ENCODE measurements around the gene KAZALD1.
A peak's percentile ranks its signal among the peaks of the same experiment; 100 is the strongest.

KAZALD1 gene

GRCh38 chr10:101066896-101067355 lies 5.1 kb downstream of the KAZALD1 start:
- DNase-seq: peak in 1 of 56 donors; percentile 28

DNA sequence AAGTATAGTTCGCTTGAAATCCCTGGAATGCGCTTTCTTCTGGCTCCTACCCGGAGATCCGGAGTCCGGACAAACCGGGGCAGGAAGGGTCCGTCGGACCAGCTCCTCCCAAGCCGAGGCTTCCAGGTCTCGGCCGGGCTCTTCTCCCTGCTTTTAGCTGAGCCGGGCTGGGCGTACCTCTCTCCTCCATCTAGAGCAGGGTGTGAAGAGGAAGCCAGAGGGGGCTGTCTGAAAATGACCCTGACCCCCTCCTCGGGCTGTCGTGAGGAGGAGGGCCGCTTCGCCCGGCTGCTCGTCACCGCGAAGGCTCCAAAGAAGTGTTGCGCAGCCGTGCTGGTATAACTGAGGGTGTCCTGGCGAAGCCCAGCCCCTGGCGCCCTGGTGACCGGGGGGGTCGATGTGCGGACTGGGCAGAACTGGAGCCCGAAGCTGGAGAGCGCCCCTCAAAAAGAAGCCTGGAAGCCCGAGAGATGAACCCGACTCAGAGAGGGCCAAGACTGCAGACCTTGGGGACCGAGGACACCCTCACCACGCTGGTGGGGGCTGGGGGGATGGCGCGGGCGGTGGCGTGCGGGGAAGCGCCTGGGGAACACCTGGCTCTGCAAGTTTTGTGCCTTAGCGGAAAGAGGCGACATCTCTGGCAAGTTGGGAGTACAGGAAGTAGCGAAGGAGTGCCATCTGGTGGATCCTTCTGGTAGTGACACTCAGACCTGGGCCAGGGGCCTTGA lies 5.7 kb downstream of the KAZALD1 start:
- peak in 48 of 56 donors; percentile 3 to 79 (median 38) for DNase-seq

GRCh38 chr10:101069441-101069840 lies 7.7 kb downstream of the KAZALD1 start:
- DNase-seq: no peak

GRCh38 chr10:101070098-101070497 lies 8.3 kb downstream of the KAZALD1 start:
- no peak for DNase-seq

- peak in 1 of 56 donors; percentile 28 for DNase-seq
Observed at GRCh38 chr10:101071267-101071884, 9.6 kb downstream of the KAZALD1 start.

GRCh38 chr10:101071885-101072433 lies 10.2 kb downstream of the KAZALD1 start:
- no peak for DNase-seq

DNA sequence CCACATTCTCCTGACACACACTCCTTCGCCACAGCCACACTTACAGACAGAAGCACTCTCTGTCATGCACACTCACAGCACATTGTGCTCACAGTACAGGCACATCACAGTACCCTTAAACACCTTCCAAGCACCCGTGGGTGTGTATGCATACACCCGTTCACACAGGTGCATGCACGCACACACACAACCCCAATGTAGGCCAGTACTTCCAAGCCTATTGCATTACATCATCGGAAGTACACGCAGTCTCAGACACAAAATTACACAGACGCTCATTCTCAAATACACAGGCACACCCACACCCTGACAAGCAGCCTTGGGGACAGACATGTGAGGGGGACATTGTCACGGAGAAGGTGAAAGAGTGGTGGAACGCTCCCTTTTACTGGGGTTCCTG lies 11.1 kb downstream of the KAZALD1 start:
- no peak for DNase-seq

GRCh38 chr10:101073631-101074030 lies 11.8 kb downstream of the KAZALD1 start:
- DNase-seq: no peak

DNA sequence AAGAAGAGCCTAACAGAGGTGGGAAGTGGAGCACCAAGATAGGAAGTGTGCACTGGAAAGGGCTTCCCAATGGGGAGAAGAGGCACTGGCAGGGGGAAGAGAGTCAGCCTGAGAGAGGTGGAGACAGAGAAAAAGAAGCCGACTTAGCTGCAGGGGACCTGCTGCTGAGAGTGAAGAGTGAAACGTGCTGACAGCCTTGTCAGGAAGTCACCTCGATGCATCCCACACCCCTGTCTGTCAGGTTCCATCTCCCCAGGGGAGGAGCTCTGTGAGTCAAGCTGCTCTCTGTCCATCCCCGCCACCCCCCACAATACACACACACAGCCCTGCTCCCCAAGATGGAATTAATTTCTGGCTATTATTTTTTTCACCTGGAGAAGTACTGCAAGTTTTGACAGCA lies 14.0 kb downstream of the KAZALD1 start:
- DNase-seq: no peak

GRCh38 chr10:101076630-101077029 lies 14.8 kb downstream of the KAZALD1 start:
- DNase-seq: no peak

DNA sequence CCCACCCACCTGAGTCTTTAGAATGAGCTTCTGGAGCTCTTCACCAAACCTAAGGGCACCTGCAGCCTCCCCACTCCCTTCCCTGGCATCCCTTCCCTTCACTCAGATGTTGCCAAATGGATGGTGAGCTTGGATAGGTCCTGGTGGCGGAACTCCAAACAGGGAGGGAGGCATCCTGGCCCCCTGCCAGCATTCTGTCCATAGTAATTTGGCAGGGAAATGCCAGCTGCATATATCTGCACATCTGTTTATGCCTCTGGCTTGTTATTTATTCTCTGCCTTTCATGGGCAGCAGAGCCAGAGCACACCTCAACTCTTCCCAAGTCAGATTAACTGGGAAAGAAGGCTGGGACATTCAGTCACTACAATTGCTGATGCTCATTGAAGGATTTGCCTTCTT lies 18.1 kb downstream of the KAZALD1 start:
- DNase-seq: no peak

DNA sequence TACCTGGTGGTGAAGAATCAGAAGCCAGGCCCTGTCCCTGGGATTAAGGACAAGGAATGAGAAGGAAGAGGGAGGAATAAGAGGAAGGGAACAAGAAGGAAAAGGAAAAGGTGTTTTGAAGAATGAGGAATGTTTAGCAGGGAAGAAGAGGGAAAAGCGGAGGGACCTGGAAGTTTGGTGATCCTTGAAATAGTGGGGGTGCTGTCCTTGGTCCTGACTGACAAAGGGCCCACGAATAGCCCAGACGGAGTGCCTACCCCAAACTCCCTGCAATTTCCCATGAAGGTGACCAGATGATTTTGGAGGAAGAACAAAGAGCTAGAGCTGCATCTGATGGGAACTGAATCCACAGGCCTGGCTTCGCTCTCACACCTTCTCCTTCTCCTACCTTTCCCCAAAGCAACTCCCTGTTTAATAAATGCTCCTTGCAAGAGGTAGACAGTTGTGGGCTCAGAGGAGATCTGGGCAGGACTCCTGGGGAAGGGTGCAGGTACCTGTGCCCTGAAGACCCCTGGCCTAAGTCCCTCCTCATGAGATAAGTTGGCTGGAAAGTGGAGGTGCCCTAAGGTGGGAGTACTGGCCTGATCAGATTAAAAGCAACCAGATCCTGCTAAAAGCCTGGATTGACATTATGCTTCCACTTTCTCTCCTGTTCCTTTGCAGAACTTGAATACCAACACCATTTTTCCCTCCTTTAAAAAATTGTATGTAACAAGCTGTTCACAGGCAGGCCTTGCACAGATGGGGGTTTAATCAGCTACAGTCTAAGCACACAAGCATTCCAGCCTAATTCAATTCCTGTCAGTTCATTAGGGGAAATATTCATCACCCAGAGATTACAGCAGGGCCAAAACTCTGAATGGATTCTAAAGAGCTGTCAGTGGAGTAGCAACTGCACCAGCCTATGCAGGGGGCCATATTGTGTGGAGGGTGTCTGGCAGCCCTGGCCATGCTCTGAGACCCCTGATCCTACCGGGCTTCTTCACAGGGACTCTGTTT lies 19.4 kb downstream of the KAZALD1 start:
- DNase-seq: no peak

DNA sequence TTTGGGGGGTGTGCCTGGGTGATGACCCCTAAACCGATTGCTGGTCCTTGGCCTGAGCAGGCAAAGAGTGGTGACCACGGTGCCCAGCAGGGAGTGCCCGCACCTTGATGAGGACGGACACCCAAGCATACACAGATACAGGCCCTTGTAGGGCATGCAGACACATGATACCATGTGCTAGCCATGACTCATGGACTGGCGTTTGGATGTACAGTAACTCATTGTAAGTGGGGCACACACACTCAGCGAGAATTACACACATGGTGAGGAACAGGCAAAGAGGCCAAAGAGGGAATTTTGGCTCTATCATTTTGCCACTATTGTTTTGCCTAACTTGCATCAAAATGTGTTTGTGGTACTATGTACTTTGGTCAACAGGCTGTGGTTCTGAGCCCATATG lies 24.1 kb downstream of the KAZALD1 start:
- no peak for DNase-seq

DNA sequence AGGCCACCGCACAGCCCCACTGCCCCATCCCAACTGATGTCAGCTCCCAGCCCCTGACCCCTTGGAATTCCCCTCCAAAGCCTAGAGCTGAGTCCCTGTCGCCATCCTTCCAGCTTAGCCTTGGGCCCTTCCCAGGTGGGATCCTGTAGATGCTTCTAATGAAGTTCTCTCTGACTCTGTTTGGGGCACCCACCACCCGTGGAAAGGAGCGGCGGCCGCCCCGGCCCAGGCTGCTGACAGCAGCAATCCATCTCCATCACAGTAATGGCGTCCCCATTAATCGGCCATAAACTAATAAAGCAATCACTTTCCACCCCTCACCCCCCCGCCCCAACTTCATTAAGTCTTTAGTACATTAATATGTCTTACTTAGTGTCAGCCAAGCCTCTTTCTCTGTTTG lies 25.6 kb downstream of the KAZALD1 start:
- no peak for DNase-seq

DNA sequence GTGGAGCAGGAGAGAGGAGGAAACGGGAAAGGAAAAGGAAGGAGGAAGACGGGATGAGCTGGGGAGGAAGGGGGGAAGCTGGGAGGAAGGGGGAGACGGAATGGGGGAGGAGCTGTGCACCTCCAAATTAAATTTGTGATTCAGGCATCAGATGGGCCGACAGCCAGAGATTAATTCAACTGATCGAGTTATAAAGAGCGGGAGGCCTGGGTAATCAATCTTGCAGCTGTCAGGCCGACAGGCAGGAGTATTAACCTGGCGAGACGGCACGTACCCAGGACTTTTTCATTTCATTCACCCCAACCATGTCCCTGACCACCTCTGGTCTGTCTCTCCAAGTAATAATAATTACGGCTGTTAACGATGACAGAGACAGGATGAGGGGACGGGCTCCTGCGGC lies 26.2 kb downstream of the KAZALD1 start:
- DNase-seq: no peak

DNA sequence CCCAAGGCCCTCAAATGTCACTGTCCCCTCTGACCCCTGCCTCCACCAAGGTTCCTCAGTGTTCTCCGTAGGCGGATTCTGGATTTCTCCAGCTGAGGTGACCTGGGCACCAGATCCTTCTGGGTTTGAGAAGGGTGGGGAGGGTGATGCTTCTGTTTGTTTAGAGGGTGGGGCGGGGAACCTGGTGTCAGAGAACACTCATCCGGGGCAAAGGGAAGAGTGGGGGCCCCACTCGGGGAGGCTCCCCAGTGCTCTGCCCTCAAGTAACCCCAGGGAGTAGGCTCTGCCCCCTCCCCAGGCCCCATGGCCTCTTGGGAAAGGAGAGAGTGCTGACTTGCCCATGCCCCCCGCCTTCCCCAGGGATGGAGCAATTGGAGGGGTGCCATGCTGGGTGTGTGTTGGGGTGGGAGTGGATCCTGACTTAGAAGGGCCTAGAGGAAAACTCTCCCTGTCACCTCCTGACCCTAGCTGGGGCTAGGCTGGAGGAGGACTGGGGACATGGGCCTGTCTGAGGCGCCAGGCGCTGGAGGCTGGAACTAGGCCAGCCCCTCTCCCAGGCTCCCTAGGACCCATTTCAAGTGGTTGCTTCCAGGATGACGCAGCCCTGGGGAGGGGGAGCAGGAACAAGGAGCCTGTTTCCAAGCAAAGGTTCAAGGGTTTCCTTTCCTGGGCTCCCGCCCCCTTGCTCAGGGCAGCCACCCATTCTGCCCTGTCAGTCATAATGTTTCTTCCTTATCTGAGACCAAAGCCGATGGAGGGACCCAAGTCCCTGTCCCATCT lies 27.9 kb downstream of the KAZALD1 start:
- no peak for DNase-seq

GRCh38 chr10:101090597-101090996 lies 28.8 kb downstream of the KAZALD1 start:
- DNase-seq: no peak

DNA sequence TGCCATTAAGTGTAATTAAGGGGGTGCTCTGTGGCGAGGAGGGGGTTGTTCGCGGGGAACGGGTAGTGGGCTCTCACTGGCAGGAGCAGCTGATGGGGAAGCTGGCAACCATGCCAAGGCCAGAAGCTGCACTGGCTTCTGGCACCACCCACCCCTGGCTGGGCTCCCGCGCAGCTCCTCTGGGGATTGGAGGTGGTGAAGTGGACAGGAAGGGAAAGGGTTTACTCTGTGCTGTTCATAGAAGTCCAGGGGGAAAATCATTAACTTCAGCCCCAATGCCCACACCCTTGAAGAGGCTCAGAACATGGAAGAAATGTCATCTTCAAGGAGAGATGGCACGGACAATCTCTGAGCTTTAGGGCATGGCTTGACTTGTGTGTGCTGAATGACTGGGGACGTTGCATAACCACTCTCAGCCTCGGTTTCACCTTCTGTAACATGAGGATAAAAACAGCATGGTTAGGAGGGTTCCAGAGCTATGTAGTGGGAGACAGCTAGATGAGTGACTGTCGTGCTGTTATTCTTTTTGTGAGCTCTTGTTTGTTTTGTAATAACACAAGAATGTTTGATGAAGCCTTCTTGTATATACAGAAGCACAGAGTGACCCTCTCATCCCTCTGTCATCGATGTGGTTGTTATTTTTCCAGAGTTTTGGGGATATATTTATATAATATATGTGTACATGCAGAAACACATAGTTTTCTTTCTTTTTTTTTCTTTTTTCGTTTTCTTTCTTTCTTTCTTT lies 29.9 kb downstream of the KAZALD1 start:
- no peak for DNase-seq

- no peak for DNase-seq
Observed at GRCh38 chr10:101092881-101093354, 31.1 kb downstream of the KAZALD1 start.

Measured in amygdala (tissue), 56 donors.